ENCODE results near the gene TSLP.

Gene TSLP

DNA sequence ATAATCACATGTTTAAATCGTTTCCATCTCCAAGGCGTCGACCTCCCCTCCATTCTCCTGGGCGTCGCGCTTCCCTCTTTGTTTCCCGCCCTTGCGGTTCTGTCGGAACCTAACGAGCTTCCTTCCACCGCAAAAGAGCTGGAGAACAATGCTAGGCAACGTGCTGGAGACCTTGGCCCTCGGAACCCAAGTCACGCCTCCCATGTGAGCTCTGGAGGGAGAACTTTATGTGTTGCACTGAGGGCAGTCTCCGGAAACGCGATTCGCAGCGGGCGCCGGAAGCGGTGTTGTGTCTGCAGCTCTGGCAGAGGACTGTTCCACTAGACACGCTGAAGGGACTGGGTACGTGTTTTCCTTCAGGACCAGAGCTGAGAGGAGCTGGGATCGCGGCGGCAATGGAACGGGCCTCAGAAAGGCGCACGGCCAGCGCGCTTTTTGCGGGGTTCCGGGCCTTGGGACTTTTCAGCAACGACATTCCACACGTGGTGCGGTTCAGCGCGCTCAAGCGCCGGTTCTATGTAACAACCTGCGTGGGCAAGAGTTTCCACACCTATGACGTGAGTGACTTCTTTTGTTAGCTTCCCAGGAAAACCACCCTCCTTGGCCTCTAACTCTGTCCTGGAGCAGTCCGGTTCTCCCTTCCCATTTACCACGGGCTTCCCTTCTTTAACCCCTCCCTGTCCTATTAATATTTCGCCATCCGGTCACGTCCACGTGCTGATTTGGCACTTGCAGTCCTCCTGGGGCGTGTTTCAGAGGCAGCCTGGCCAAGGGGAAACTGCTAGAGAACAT lies 20.7 kb downstream of the TSLP start, which contains the start of gene WDR36:
Gene WDR36, plus strand, starts transcription at position 287 of the 792 bp plus-strand sequence. Its CDS starts 109 bp downstream, at position 396.
- peak within 1 kb of the TSS; percentile 99 for H3K4me3 ChIP-seq (ENCODE audit: low read depth, low read length)
- peak; percentile 76 for DNase-seq (ENCODE audit: low read depth)

DNA sequence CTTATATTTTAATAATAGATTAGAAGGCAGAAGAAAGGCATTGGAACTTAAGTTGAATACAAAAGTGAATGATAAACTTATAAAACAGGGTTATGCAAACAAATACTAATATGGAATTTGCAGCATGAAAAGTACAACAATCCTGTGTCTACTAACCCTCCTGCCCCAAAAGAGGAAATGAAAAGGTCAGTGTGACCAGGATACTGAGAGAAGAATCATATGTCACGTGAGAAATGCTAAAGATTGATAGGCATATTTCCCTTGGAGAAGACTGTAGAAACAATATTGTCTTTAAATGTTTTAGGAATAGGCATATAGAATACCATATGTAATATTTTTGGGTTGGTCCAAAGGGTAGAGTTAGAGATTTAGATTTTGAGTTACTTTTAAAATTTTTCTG lies 24.5 kb downstream of the TSLP start:
- no peak for DNase-seq (ENCODE audit: low read depth)
- no peak overlapping the region for H3K4me3 ChIP-seq (ENCODE audit: low read depth, low read length)

DNA sequence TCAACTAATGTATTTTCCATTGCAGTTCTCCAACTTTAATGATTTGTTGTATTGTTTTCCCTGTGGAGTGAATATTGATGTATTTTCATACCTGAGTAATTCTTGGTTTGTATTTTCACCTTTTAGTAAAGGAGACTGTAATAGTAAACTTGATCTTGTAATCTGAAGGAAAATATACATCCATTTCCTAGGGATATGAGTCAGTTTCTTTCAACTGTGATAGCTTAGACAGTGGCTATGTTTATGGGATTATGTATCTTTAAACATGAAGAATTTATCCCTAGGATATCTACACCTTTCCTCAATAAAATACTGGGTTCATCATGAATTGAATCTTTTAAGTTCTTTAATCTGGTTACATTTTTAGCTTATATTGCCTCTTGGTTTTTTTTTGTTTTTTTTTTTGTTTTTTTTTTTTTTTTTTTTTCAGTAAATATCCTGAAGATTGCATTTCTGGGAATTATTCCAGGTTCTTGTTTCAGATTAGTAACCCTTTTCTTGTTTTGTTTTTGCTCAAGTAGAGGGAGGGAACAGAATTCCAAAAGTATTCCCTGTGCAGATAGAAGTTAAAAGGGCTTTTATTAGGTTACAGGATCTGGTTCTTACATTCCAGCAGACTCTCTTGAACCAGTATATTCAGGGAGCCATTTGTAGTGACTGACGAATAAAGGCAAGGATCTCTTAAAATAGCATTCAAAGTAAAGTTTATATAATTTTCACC lies 27.7 kb downstream of the TSLP start:
- DNase-seq (ENCODE audit: low read depth): no peak
- H3K4me3 ChIP-seq (ENCODE audit: low read depth, low read length): no peak overlapping the region

DNA sequence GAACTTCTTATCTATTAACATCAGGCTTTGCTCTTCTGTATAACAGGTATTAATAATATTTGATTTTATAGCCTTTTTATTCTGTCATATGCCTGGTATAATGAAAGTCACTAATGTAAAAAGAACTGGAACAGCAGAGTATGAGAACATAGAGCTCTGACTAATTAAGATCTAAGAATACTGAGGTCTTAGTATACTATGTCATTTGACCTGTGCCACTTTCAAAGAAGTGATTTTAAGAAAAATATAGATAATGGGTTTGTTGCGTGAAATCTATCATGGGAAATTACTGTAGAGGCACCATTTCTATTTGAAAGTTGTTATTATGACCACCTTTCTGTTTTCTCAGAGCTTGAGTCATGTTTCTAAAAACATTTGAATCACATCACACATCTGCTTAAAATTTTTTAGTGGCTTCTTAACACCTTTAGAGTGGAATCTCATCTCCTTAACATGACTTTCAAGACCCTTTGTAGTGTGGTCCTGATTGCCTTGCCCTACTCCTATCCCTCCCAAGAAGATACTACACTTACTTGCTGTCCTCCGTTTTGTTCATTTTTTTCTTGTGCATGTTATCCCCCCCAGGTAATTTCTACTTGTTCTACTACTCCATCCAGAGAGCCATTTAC lies 34.9 kb downstream of the TSLP start:
- no peak overlapping the region for H3K4me3 ChIP-seq (ENCODE audit: low read depth, low read length)
- no peak for DNase-seq (ENCODE audit: low read depth)

DNA sequence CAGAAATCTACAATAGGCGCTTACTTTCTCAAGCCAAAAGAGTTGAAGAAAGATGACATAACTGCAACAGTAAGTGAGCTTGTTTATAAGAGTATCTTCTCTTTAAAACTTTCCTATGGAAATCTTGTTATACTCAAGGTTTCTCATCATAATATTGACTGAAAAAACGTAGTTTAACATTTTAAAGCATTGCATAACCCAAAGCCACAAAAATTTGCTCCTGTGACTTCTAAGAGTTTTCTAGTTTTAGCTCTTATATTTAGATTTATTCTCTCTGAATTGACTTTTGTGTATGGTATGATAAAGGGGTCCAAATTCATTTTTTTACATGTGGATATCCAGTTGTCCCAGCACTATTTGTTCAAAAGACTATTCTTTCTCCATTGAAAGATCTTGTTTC lies 35.9 kb downstream of the TSLP start:
- DNase-seq (ENCODE audit: low read depth): no peak
- no peak overlapping the region for H3K4me3 ChIP-seq (ENCODE audit: low read depth, low read length)

DNA sequence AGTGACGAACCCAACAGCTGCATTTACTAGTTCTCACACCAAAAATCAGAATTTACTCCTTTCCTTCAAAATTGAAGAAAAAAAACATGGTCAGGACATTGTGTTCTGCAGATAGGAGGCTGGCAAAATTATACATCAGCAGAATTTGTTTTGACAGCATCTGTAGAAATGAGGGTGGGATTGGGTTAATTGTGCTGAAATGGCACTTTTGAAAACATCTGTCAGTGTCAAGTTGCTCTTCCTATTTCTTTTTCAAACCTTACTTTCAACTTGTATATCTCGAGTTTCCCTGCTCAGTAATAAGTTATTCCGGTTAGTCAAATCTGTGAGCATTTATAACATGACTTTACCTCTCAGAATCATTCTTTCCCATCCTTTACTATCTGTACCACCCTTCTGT lies 40.4 kb downstream of the TSLP start:
- no peak for DNase-seq (ENCODE audit: low read depth)
- H3K4me3 ChIP-seq (ENCODE audit: low read depth, low read length): no peak overlapping the region

DNA sequence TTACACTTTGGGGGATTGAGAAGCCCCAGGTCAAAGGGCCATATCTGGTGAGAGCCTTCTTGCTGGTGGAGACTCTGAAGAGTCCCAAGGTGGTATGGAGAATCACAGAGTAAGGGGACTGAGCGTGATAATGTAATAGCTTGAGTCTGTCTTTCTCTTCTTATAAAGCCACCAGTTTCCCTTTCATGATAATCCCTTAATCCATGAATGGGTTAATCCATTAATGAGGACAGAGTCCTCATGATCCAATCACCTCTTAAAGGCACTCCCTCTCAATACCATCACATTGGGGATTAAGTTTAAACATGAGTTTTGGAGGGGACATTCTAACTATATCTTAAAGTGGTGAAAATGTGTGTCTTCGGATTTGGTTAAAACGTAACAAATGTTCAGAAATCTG lies 42.2 kb downstream of the TSLP start:
- no peak overlapping the region for H3K4me3 ChIP-seq (ENCODE audit: low read depth, low read length)
- no peak for DNase-seq (ENCODE audit: low read depth)

DNA sequence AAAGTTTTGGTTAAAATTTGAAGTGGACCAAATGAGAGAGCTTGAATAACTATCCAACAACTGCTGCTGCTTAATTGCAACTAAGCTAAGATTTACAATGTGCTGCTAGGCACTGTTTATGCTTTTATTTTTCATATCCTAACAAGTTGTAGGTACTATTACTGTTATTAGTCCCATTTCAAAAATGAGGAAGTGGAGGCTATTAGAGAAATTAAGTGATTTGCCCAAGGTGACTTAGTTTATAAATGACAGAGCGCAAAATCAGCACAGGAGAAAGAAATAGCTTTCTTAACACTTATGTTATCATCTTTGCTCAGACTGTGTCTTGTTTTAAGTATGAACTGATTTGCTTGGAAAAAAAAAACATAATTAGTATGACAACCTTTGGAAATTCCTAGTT lies 43.7 kb downstream of the TSLP start:
- DNase-seq (ENCODE audit: low read depth): no peak
- H3K4me3 ChIP-seq (ENCODE audit: low read depth, low read length): no peak overlapping the region

DNA sequence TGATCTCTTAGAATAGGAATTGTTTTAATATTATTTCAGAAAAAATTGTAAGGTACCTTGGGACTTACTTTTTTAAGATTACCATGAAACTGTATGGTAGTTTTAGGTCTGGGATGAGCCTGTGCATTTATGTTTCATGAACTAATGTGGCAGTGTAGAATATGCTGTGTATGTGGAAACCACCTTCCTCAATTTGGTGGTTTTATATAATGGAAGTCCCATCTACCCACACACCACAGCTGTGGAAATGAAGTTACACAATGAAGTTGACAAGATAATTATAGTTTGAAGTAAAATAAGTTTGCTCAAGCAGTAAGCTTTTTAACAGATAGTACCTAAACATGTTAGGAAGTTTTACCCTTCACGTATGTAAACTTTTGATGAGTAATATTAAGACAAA lies 45.0 kb downstream of the TSLP start:
- no peak for DNase-seq (ENCODE audit: low read depth)
- no peak overlapping the region for H3K4me3 ChIP-seq (ENCODE audit: low read depth, low read length)

DNA sequence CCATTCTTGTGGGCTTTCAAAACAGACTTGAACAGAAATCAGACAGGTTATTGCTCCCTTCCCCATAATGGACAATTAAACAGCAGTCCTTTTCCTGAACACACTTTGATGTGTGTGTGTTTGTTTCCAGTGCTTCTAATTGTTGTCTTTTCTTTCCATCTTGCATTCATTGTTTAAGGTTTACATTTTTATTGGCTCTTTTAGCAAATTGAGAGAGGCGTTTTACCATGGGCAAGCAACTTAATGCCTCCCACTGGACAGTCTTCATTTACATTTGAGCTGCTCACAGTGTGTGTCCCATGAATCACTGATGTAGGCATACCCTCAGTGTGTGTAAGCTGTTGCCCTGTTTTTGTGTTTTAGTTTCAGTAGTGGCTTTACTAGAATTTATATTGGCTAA lies 45.6 kb downstream of the TSLP start:
- no peak for DNase-seq (ENCODE audit: low read depth)
- H3K4me3 ChIP-seq (ENCODE audit: low read depth, low read length): no peak overlapping the region

DNA sequence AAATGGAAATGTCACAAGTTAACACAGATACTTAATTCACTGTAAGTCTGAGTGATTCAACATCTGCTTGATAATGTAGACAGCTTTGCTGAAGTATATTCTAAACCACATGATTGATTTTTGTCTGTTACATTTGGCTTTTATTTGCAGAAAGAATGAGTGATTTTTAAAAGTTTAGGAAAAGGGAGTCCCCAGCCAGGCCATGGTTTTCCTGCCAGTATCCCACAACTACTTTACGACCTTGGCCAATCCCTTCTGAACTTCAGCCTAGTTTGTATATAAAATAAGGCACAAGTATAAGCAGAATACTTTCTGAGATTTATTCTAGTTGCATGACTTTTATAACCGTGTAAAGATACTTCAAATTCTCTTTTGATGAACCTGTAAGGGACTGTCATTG lies 47.7 kb downstream of the TSLP start:
- H3K4me3 ChIP-seq (ENCODE audit: low read depth, low read length): no peak overlapping the region
- DNase-seq (ENCODE audit: low read depth): no peak

DNA sequence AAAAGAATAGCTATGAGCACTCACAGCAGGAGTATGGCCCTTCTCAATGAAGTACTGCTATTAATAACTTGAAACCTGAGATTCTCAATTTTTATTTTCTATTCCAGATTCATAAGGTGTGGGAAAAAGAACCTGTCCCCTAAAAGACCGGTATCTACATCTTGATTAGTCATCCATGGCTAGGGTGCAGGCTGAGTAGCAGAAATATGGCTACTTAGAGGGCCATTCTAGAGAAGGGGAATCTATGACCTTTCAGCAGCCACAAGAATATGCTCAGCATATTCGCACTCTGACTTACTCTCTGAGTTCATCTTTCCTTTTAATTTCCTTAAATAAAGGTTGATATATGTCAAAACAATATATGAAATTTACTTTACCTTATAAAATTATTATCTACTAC lies 48.3 kb downstream of the TSLP start:
- no peak overlapping the region for H3K4me3 ChIP-seq (ENCODE audit: low read depth, low read length)
- DNase-seq (ENCODE audit: low read depth): no peak

DNA sequence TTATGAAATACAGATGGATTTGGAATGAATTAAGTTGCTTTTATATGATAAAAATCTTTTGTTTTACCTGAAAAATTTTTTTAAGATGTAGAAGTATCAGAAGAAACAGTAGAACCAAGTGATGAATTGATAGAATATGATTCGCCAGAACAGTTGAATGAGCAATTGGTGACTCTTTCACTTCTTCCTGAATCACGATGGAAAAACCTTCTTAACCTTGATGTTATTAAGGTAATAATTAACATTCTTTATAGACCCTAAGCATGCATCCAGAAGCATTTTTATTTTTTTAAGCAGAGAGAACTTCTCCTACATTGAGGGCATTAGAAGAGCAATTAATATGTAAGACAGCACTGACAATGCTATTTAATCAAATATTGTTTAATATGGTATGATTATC lies 49.4 kb downstream of the TSLP start:
- H3K4me3 ChIP-seq (ENCODE audit: low read depth, low read length): no peak overlapping the region
- DNase-seq (ENCODE audit: low read depth): no peak

DNA sequence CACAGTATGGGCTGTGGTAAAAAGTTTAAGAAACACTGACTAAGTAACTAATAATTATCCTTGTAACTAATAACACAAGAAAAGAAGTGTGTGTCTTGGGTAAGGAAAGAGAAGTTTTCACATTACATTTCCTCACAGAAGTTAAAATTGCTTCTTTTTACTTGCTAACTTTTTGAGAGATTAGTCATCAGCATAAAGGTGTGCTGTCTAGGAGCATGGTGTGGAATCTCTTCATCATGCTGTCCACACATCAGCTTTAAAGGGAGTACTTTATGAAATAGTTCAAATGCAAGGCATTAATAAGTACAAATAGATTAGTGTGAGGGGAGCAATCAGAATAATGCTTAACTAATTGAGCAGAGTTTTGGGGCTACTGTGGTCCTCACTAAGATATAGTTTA lies 50.4 kb downstream of the TSLP start:
- DNase-seq (ENCODE audit: low read depth): no peak
- no peak overlapping the region for H3K4me3 ChIP-seq (ENCODE audit: low read depth, low read length)

DNA sequence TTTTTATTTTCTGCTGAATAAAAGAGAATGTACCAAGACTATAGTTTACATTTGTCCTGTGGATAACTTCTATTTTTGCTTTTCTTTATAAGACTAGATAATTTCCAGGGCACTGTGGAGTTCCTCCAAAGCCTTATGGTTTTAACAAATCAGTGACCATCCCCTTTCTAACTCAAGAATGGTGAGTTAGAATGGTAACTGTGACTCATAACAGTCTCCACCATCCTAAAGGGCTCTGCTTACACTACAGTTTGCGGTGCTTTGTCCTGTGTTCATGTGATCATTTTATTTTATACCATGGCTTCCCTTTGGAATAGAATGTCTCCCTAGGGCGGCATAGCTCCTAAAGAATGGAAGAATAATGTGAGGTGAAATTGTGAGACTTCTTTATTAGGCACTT lies 50.9 kb downstream of the TSLP start:
- no peak for DNase-seq (ENCODE audit: low read depth)
- H3K4me3 ChIP-seq (ENCODE audit: low read depth, low read length): no peak overlapping the region

DNA sequence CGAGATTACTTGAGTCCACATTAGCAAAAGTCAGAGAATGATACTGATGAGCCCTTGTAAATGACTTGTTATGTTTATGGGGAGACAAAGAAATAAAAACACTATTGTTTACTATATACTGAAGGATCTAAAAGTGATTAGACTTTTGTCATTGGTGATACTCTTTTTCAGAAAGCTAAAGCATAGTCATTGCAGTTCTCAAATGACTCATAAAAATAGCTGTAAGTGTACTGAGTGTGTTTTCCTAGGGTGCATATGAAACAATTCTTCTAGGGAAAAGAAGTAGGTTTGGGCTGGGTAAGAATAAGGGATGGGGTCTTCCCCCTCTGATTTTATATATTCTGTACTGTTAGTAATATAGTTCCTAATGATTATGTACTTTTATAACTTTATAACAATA lies 53.3 kb downstream of the TSLP start:
- H3K4me3 ChIP-seq (ENCODE audit: low read depth, low read length): no peak overlapping the region
- DNase-seq (ENCODE audit: low read depth): no peak

DNA sequence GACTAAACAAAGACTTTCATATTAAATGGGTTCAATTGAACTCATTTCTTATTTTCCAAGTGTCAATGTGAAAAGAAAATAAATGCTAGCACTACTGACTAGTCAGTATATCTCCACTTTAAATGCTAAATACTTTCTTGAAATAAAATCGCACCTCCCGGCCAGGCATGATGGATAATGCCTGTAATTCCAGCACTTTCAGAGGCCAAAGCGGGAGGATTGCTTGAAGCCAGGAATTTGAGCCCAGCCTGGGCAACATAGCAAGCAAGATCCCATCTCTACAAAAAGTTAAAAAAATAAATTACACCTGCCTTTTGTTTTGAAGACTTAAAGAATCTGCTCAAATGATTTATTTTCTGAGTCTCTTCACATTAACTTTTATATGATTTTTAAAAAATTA lies 55.4 kb downstream of the TSLP start:
- DNase-seq (ENCODE audit: low read depth): no peak
- H3K4me3 ChIP-seq (ENCODE audit: low read depth, low read length): no peak overlapping the region

Measured in skeletal muscle cell (primary cell).